H9 (cell line): ENCODE data around the gene NCOA5. TPM values are rescaled to one million over a fixed set of nuclear protein-coding genes. Genes with fewer than 3 reads are reported as not detected.

Experiments
- DNase-seq: peaks from one replicate; pipeline ENCODE4 v3.0.0-alpha.2; 2017
- H2AFZ ChIP-seq: one replicate; pipeline ENCODE4 v1.6.1; 2013; ENCODE audit warnings: mild to moderate bottlenecking, low read length, control low read depth, moderate library complexity
- H2AK5ac ChIP-seq: 2 replicates; pipeline ENCODE4 v1.6.1; 2013; ENCODE audit warnings: low read length, control low read depth, mixed read lengths; ENCODE audit not compliant: insufficient read length
- H2BK120ac ChIP-seq: one replicate; pipeline ENCODE4 v1.6.1; 2013; ENCODE audit warnings: low read depth, mild to moderate bottlenecking, low read length, control low read depth, inconsistent platforms; ENCODE audit not compliant: poor library complexity, severe bottlenecking
- H2BK12ac ChIP-seq: 2 replicates; pipeline ENCODE4 v1.6.1; 2013; ENCODE audit warnings: low read length, control low read depth, mixed read lengths, low read depth; ENCODE audit not compliant: insufficient read length
- H2BK15ac ChIP-seq: 2 replicates; pipeline ENCODE4 v1.6.1; 2013; ENCODE audit warnings: low read depth, low read length, control low read depth
- H2BK20ac ChIP-seq: one replicate; pipeline ENCODE4 v1.6.1; 2013; ENCODE audit warnings: low read depth, mild to moderate bottlenecking, low read length, control low read depth, inconsistent platforms; ENCODE audit not compliant: poor library complexity, severe bottlenecking
- H2BK5ac ChIP-seq: 2 replicates; pipeline ENCODE4 v1.6.1; 2013; ENCODE audit warnings: low read length, control low read depth, mixed read lengths; ENCODE audit not compliant: insufficient read length
- H3K14ac ChIP-seq: 2 replicates; pipeline ENCODE4 v1.6.1; 2013; ENCODE audit warnings: low read length, control low read depth; ENCODE audit not compliant: insufficient read depth
- H3K18ac ChIP-seq: 2 replicates; pipeline ENCODE4 v1.6.1; 2013; ENCODE audit warnings: low read depth, mild to moderate bottlenecking, mixed read lengths, low read length, control low read depth; ENCODE audit not compliant: insufficient read length
- H3K23ac ChIP-seq: 2 replicates; pipeline ENCODE4 v1.6.1; 2013; ENCODE audit warnings: low read length, control low read depth, mixed read lengths, low read depth; ENCODE audit not compliant: insufficient read length
- H3K23me2 ChIP-seq: 2 replicates; pipeline ENCODE4 v1.6.1; 2013; ENCODE audit warnings: low read depth, mild to moderate bottlenecking, mixed read lengths, low read length, control low read depth; ENCODE audit not compliant: insufficient read length, poor library complexity, severe bottlenecking
- H3K27ac ChIP-seq: 2 replicates; pipeline ENCODE4 v1.5.1; 2013; ENCODE audit warnings: low read length, control low read depth, mixed read lengths, low read depth; ENCODE audit not compliant: insufficient read length
- H3K27me3 ChIP-seq: 2 replicates; pipeline ENCODE4 v1.6.1; 2013; ENCODE audit warnings: low read length, control low read depth, inconsistent platforms; ENCODE audit not compliant: insufficient read depth
- H3K4ac ChIP-seq: 2 replicates; pipeline ENCODE4 v1.6.1; 2013; ENCODE audit warnings: low read depth, mild to moderate bottlenecking, control low read depth, inconsistent platforms, low read length, moderate library complexity
- H3K4me1 ChIP-seq: 2 replicates; pipeline ENCODE4 v1.6.1; 2013; ENCODE audit warnings: low read length, control low read depth, inconsistent platforms; ENCODE audit not compliant: insufficient read depth
- H3K4me2 ChIP-seq: 2 replicates; pipeline ENCODE4 v1.6.1; 2013; ENCODE audit warnings: low read length, control low read depth, mixed read lengths; ENCODE audit not compliant: insufficient read length, insufficient read depth
- H3K56ac ChIP-seq: 2 replicates; pipeline ENCODE4 v1.6.1; 2013; ENCODE audit warnings: low read depth, mild to moderate bottlenecking, mixed read lengths, low read length, control low read depth; ENCODE audit not compliant: insufficient read length
- H3K79me1 ChIP-seq: 2 replicates; pipeline ENCODE4 v1.6.1; 2013; ENCODE audit warnings: low read depth, mild to moderate bottlenecking, moderate library complexity, low read length, control low read depth, inconsistent platforms; ENCODE audit not compliant: insufficient read depth, poor library complexity, severe bottlenecking
- H3K79me2 ChIP-seq: 2 replicates; pipeline ENCODE4 v1.6.1; 2013; ENCODE audit warnings: low read length, control low read depth, inconsistent platforms; ENCODE audit not compliant: insufficient read depth
- H3K9ac ChIP-seq: 2 replicates; pipeline ENCODE4 v1.6.1; 2013; ENCODE audit warnings: low read length, control low read depth, mixed read lengths; ENCODE audit not compliant: insufficient read length; ENCODE audit errors: extremely low read depth
- H3K9me3 ChIP-seq: one replicate; pipeline ENCODE4 v1.6.1; 2013; ENCODE audit warnings: low read depth, low read length, inconsistent platforms; ENCODE audit not compliant: control insufficient read depth
- H3T11ph ChIP-seq: one replicate; pipeline ENCODE4 v1.6.1; 2013; ENCODE audit warnings: mild to moderate bottlenecking, low read length, control low read depth, inconsistent platforms
- H4K20me1 ChIP-seq: one replicate; pipeline ENCODE4 v1.6.1; 2013; ENCODE audit not compliant: control insufficient read depth, insufficient read length, insufficient read depth
- H4K5ac ChIP-seq: 2 replicates; pipeline ENCODE4 v1.6.1; 2013; ENCODE audit warnings: low read depth, mild to moderate bottlenecking, mixed read lengths, low read length, control low read depth; ENCODE audit not compliant: insufficient read length
- H4K8ac ChIP-seq: replicated peaks from 2 replicates; pipeline ENCODE4 v1.6.1; 2013; ENCODE audit warnings: low read length, control low read depth, mixed read lengths, low read depth; ENCODE audit not compliant: insufficient read length
- H4K91ac ChIP-seq: 2 replicates; pipeline ENCODE4 v1.6.1; 2013; ENCODE audit warnings: low read depth, mild to moderate bottlenecking, moderate library complexity, mixed read lengths, low read length, control low read depth; ENCODE audit not compliant: insufficient read length
- H3K27ac Mint-ChIP-seq, 3 experiments: 2 replicates in 2 of 3; 3 replicates in 1 of 3; pipeline ENCODE4 v1.8.0; 2020 to 2021; ENCODE audit warnings: mixed read lengths in 3 of 3, mild to moderate bottlenecking in 1 of 3, moderate library complexity in 1 of 3
- H3K27me3 Mint-ChIP-seq: 2 replicates; pipeline ENCODE4 v1.8.0; 2021; ENCODE audit warnings: low read depth, mild to moderate bottlenecking, moderate library complexity, mixed read lengths
- H3K36me3 Mint-ChIP-seq, 3 experiments: 2 replicates in 2 of 3; 3 replicates in 1 of 3; pipeline ENCODE4 v1.8.0; 2020 to 2021; ENCODE audit warnings: low read depth in 3 of 3, mixed read lengths in 3 of 3; ENCODE audit not compliant: insufficient read depth in 1 of 3
- H3K4me1 Mint-ChIP-seq, 2 experiments: 2 replicates each; pipeline ENCODE4 v1.8.0; 2020; ENCODE audit warnings: mixed read lengths in 2 of 2
- H3K4me3 Mint-ChIP-seq, 2 experiments: 2 replicates in 1 of 2; 3 replicates in 1 of 2; pipeline ENCODE4 v1.8.0; 2020 to 2021; ENCODE audit warnings: mild to moderate bottlenecking in 2 of 2, mixed read lengths in 2 of 2, moderate library complexity in 1 of 2
- H3K9me3 Mint-ChIP-seq, 2 experiments: 2 replicates in 1 of 2; 3 replicates in 1 of 2; pipeline ENCODE4 v1.8.0; 2020; ENCODE audit warnings: mild to moderate bottlenecking in 2 of 2, mixed read lengths in 2 of 2, moderate library complexity in 1 of 2
- WGBS: extraction: QIAGEN DNeasy Blood & Tissue Kit; methylation state at CpG from one replicate; pipeline ENCODE4 v1.1.7; 2013; ENCODE audit warnings: missing lambda C conversion rate, low lambda C conversion rate, mixed read lengths; ENCODE audit not compliant: insufficient read length; ENCODE audit errors: extremely low coverage; 5-methylcytosine and 5-hydroxymethylcytosine counted together
- total RNA-seq: library from RNA; stranded (reverse); gene quantifications from 2 replicates; pipeline ENCODE4 v1.2.1, GENCODE V29; 2021
- TF ChIP-seq, protein P1 (sequence below): fragments of 200-600 bp; sonication (generic); conservative IDR thresholded peaks from 3 replicates; pipeline ENCODE4 v1.8.0; 2021; ENCODE audit warnings: antibody characterized with exemption, mild to moderate bottlenecking

NCOA5 gene
- total RNA-seq, 1 experiment from 2014 or later, result 55.7 TPM

DNA sequence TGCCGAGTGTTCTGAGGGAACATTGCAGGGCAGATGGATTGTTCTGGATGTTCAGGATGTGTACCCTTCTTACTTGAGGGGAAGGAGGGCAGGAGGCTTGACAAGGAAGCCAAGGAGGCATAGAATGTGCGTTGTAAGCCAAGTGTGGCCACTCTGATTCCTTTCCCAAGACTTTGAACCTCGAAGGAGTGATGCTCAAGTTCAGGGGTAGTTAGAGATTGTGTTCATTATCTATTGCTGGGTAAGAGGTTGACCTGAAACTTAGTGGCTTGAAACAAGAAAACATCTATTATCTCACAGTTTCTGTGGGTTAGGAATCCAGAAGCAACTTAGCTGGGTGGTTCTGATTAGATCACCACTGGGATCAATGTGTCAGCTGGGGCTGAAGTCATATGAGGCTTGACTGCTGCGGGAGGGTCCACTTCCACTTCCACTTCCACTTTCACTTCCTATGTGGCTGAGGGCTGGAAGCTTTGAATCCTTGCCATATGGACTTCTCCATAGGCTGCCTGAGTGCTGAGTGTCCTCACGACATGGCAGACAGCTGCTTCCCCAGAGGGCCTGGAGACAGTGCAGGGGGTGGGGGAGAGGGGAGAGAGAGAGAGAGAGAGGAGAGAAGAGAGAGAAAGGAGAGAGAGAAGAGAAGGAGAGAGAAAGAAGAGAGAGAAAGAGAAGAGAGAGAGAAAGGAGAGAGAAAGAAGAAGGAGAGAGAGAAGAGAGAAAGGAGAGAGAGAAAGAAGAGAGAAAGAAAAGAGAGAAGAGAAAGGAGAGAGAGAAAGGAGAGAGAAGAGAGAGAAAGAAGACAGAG lies 21.5 kb upstream of the NCOA5 start:
- no peak overlapping the region for H3K18ac ChIP-seq
- peaks cover 7% of the 10 kb centered on the region; the same call in 1 of the 2 replicates for H3K27me3 ChIP-seq
- TF ChIP-seq, protein P1, sequence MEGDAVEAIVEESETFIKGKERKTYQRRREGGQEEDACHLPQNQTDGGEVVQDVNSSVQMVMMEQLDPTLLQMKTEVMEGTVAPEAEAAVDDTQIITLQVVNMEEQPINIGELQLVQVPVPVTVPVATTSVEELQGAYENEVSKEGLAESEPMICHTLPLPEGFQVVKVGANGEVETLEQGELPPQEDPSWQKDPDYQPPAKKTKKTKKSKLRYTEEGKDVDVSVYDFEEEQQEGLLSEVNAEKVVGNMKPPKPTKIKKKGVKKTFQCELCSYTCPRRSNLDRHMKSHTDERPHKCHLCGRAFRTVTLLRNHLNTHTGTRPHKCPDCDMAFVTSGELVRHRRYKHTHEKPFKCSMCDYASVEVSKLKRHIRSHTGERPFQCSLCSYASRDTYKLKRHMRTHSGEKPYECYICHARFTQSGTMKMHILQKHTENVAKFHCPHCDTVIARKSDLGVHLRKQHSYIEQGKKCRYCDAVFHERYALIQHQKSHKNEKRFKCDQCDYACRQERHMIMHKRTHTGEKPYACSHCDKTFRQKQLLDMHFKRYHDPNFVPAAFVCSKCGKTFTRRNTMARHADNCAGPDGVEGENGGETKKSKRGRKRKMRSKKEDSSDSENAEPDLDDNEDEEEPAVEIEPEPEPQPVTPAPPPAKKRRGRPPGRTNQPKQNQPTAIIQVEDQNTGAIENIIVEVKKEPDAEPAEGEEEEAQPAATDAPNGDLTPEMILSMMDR, result no peak
- H3K36me3 Mint-ChIP-seq, result no peaks in the 10 kb centered on the region
- no peak overlapping the region for H2BK12ac ChIP-seq
- no peak overlapping the region for H2BK20ac ChIP-seq
- no peak overlapping the region for H2BK15ac ChIP-seq
- WGBS, result no CpG with 5 or more reads among the region's 5 CpGs
- H3K27ac ChIP-seq, result no peak overlapping the region
- no peak overlapping the region for H4K91ac ChIP-seq
- no peaks in the 10 kb centered on the region for H3K23me2 ChIP-seq
- H4K5ac ChIP-seq, result no peak overlapping the region
- H2AK5ac ChIP-seq, result no peak overlapping the region
- H3K27ac Mint-ChIP-seq, result no peak overlapping the region
- no peaks in the 10 kb centered on the region for H4K20me1 ChIP-seq
- H3K9ac ChIP-seq, result no peak overlapping the region
- no peak overlapping the region for H3K56ac ChIP-seq
- no peak overlapping the region for H2BK120ac ChIP-seq
- peaks cover 0 to 8% of the 10 kb centered on the region in 2 experiments; a peak in 2 of 4 replicates for H3K4me1 Mint-ChIP-seq
- H3K79me2 ChIP-seq, result no peaks in the 10 kb centered on the region
- H3K4me1 ChIP-seq, result no peaks in the 10 kb centered on the region
- H3K9me3 ChIP-seq, result no peaks in the 10 kb centered on the region
- peaks cover 74% of the 10 kb centered on the region for H3K27me3 Mint-ChIP-seq
- DNase-seq, result no peak
- H3K4ac ChIP-seq, result no peak overlapping the region
- no peak overlapping the region for H3K23ac ChIP-seq
- H3K4me2 ChIP-seq, result no peak overlapping the region
- no peaks in the 10 kb centered on the region for H3K79me1 ChIP-seq
- H3T11ph ChIP-seq, result no peak overlapping the region
- no peak overlapping the region for H2BK5ac ChIP-seq
- no peak overlapping the region for H3K14ac ChIP-seq
- H4K8ac ChIP-seq, result no peak overlapping the region
- H2AFZ ChIP-seq, result no peak overlapping the region
- no peaks in the 10 kb centered on the region; a peak in 1 of 5 replicates for H3K9me3 Mint-ChIP-seq
- no peak overlapping the region for H3K4me3 Mint-ChIP-seq
